Skin of body (tissue), 2 donors: ENCODE results near the gene COPS7A. TPM values are rescaled to one million over a fixed set of nuclear protein-coding genes. Genes with fewer than 3 reads are reported as not detected.

Source experiments
- small RNA-seq: library from RNA; depleted of rRNA; stranded (forward); fragments of <200 nt; gene quantifications from one replicate; pipeline ENCODE3, GENCODE V24; 2014; ENCODE audit warnings: low replicate concordance
- total RNA-seq: library from RNA; depleted of rRNA; stranded (reverse); fragments of >200 nt; gene quantifications from one replicate; pipeline ENCODE4 v1.2.3, GENCODE V29; 2014

Gene COPS7A
- total RNA-seq, 1 donor from 2014 or later: 24.4 TPM

Small RNAs within 50 kb of the gene (small RNA-seq; reads per million reads assigned to genes)
- gene RNU6-781P: not detected

Other genes starting within 250 kb of the COPS7A start
- gene MRPL51, start 230.8 kb upstream of the COPS7A start, total RNA-seq: 59.9 TPM
- 29.6 TPM for gene NCAPD2, start 229.9 kb upstream of the COPS7A start, total RNA-seq
- 1,424 TPM for gene GAPDH, start 189.5 kb upstream of the COPS7A start, total RNA-seq
- 8.5 TPM for gene IFFO1, start 168.0 kb upstream of the COPS7A start, total RNA-seq
- 11.5 TPM for gene NOP2, start 155.8 kb upstream of the COPS7A start, total RNA-seq
- 161 TPM for gene CHD4, start 116.7 kb upstream of the COPS7A start, total RNA-seq
- gene LPAR5, start 88.1 kb upstream of the COPS7A start, total RNA-seq: 1.7 TPM
- gene ACRBP, start 76.6 kb upstream of the COPS7A start, total RNA-seq: 0.99 TPM
- gene ING4, start 60.9 kb upstream of the COPS7A start, total RNA-seq: 45.6 TPM
- gene ZNF384, start 34.7 kb upstream of the COPS7A start, total RNA-seq: 17.4 TPM
- 0.10 TPM for gene PIANP, start 23.2 kb upstream of the COPS7A start, total RNA-seq
- gene MLF2, start 29.1 kb downstream of the COPS7A start, total RNA-seq: 76.3 TPM
- gene PTMS, start 42.3 kb downstream of the COPS7A start, total RNA-seq: 49.1 TPM
- 0.49 TPM for gene LAG3, start 48.5 kb downstream of the COPS7A start, total RNA-seq
- 9.7 TPM for gene CD4, start 65.5 kb downstream of the COPS7A start, total RNA-seq
- gene GPR162, start 97.8 kb downstream of the COPS7A start, total RNA-seq: 4.9 TPM
- gene P3H3, start 104.4 kb downstream of the COPS7A start, total RNA-seq: 28.4 TPM
- 2.2 TPM for gene GNB3, start 116.9 kb downstream of the COPS7A start, total RNA-seq
- 8.1 TPM for gene CDCA3, start 127.2 kb downstream of the COPS7A start, total RNA-seq
- 35.7 TPM for gene USP5, start 128.1 kb downstream of the COPS7A start, total RNA-seq
- 316 TPM for gene TPI1, start 143.5 kb downstream of the COPS7A start, total RNA-seq
- gene SPSB2, start 149.3 kb downstream of the COPS7A start, total RNA-seq: 3.1 TPM
- gene LRRC23, start 180.8 kb downstream of the COPS7A start, total RNA-seq: 4.3 TPM
- gene ENO2, start 190.5 kb downstream of the COPS7A start, total RNA-seq: 9.0 TPM
- 39.4 TPM for gene ATN1, start 203.9 kb downstream of the COPS7A start, total RNA-seq
- not detected for gene RNU7-1, start 219.8 kb downstream of the COPS7A start, total RNA-seq
- gene C12orf57, start 220.0 kb downstream of the COPS7A start, total RNA-seq: 130 TPM
- 12.6 TPM for gene PTPN6, start 227.3 kb downstream of the COPS7A start, total RNA-seq
- 113 TPM for gene PHB2, start 246.6 kb downstream of the COPS7A start, total RNA-seq
- 22.0 TPM for gene EMG1, start 246.9 kb downstream of the COPS7A start, total RNA-seq